ENCODE data around the gene POLR3G.

Gene POLR3G

GRCh38 chr5:90480699-90481098 is 6.0 kb downstream of the POLR3G start:
- CTCF ChIA-PET: no interaction called here
- Histone ChIP-seq H3K4me3 (ENCODE audit: low read depth, low read length) (no peak overlapping the region), H3K9me3 (ENCODE audit: control insufficient read depth, insufficient read depth, low read depth, low read length) (no peaks in the 10 kb centered on the region), H3K36me3 (ENCODE audit: control insufficient read depth in 2 of 2, insufficient read depth in 1 of 2, low read length in 2 of 2) (no peaks in the 10 kb centered on the region), H3K27ac (ENCODE audit: extremely low read depth, low read depth, low read length) (no peak overlapping the region), H3K4me1 (ENCODE audit: control insufficient read depth, insufficient read depth, low read length) (no peaks in the 10 kb centered on the region)
- no peak for TF ChIP-seq ZNF626 (tag by site-specific recombination; IDR thresholded peaks at IDR 0.05)
- POLR2A ChIA-PET: interaction anchor here (0.9 kb wide), 1 partner anchor 71 kb away, joined by 3 read pairs; the partner anchor contains the start of gene CETN3

- ChIA-PET POLR2A (no interaction called here), CTCF (no interaction called here)
- no peaks in the 10 kb centered on the region for H3K4me1 ChIP-seq (ENCODE audit: control insufficient read depth, insufficient read depth, low read length)
- TF ChIP-seq ZNF48 (tag by site-specific recombination; IDR thresholded peaks at IDR 0.05) (no peak), ZNF473 (tag by site-specific recombination; IDR thresholded peaks at IDR 0.05) (no peak), TRIM28 (IDR thresholded peaks at IDR 0.05; ENCODE audit: borderline replicate concordance, low read length) (no peak), SALL2 (tag by site-specific recombination; IDR thresholded peaks at IDR 0.05; ENCODE audit: borderline replicate concordance) (no peak), ZNF274 (IDR thresholded peaks at IDR 0.05; ENCODE audit: low read length) (no peak), ZNF274 (tag by site-specific recombination; IDR thresholded peaks at IDR 0.05; ENCODE audit: borderline replicate concordance) (no peak), BCL11B (tag by site-specific recombination; IDR thresholded peaks at IDR 0.05; ENCODE audit: low read depth) (no peak), ZBTB17 (tag by site-specific recombination; IDR thresholded peaks at IDR 0.05) (no peak)
- H3K9me3 ChIP-seq (ENCODE audit: control insufficient read depth, insufficient read depth, low read depth, low read length): no peaks in the 10 kb centered on the region
- no peak overlapping the region for H3K4me3 ChIP-seq (ENCODE audit: low read depth, low read length)
- no peak overlapping the region for H3K27ac ChIP-seq (ENCODE audit: extremely low read depth, low read depth, low read length)
- H3K36me3 ChIP-seq (ENCODE audit: control insufficient read depth in 2 of 2, insufficient read depth in 1 of 2, low read length in 2 of 2): peaks cover 0 to 6% of the 10 kb centered on the region in 2 experiments; a peak in 1 of 3 replicates
Measured at GRCh38 chr5:90483206-90483605, 8.5 kb downstream of the POLR3G start.

- H3K4me3 ChIP-seq (ENCODE audit: low read depth, low read length): no peak overlapping the region
- H3K27ac ChIP-seq (ENCODE audit: extremely low read depth, low read depth, low read length): no peak overlapping the region
- no peak for TF ChIP-seq ZNF24 (tag by site-specific recombination; IDR thresholded peaks at IDR 0.05)
- TF ChIP-seq ZNF658 (tag by site-specific recombination; IDR thresholded peaks at IDR 0.05): no peak
- no peak for TF ChIP-seq ZNF561 (tag by site-specific recombination; IDR thresholded peaks at IDR 0.05; ENCODE audit: borderline replicate concordance)
- no peak for TF ChIP-seq ZNF776 (tag by site-specific recombination; IDR thresholded peaks at IDR 0.05; ENCODE audit: borderline replicate concordance)
- no peak for TF ChIP-seq ZNF660 (tag by site-specific recombination; IDR thresholded peaks at IDR 0.05)
- TF ChIP-seq ZNF112 (tag by site-specific recombination; IDR thresholded peaks at IDR 0.05): no peak
- no peak for TF ChIP-seq ZNF311 (tag by site-specific recombination; IDR thresholded peaks at IDR 0.05; ENCODE audit: borderline replicate concordance)
- no peak for TF ChIP-seq ZNF692 (tag by site-specific recombination; IDR thresholded peaks at IDR 0.05)
- no peak for TF ChIP-seq KLF8 (tag by site-specific recombination; IDR thresholded peaks at IDR 0.05)
- TF ChIP-seq ZSCAN23 (tag by site-specific recombination; IDR thresholded peaks at IDR 0.05): no peak
- no peak for TF ChIP-seq PRDM10 (tag by site-specific recombination; IDR thresholded peaks at IDR 0.05)
- no peak for TF ChIP-seq ZNF114 (tag by site-specific recombination; IDR thresholded peaks at IDR 0.05)
- no peak for TF ChIP-seq HOXD13 (CRISPR knock-in tag; IDR thresholded peaks at IDR 0.05; ENCODE audit: borderline replicate concordance)
- no peak for TF ChIP-seq ZNF473 (tag by site-specific recombination; IDR thresholded peaks at IDR 0.05)
- TF ChIP-seq GLI2 (tag by site-specific recombination; IDR thresholded peaks at IDR 0.05; ENCODE audit: borderline replicate concordance, low read depth): no peak
- no peak for TF ChIP-seq ZNF132 (tag by site-specific recombination; IDR thresholded peaks at IDR 0.05; ENCODE audit: borderline replicate concordance)
- no peak for TF ChIP-seq ZNF521 (tag by site-specific recombination; IDR thresholded peaks at IDR 0.05)
- no peak for TF ChIP-seq ZNF654 (tag by site-specific recombination; IDR thresholded peaks at IDR 0.05; ENCODE audit: low read depth)
- TF ChIP-seq PATZ1 (tag by site-specific recombination; IDR thresholded peaks at IDR 0.05): no peak
- POLR2A ChIA-PET: no interaction called here
- peaks cover 0 to 6% of the 10 kb centered on the region in 2 experiments; a peak in 2 of 3 replicates for H3K36me3 ChIP-seq (ENCODE audit: control insufficient read depth in 2 of 2, insufficient read depth in 1 of 2, low read length in 2 of 2)
- peaks cover 4% of the 10 kb centered on the region; the same call in 1 of the 2 replicates for H3K4me1 ChIP-seq (ENCODE audit: control insufficient read depth, insufficient read depth, low read length)
- CTCF ChIA-PET: interaction anchor here (0.7 to 1.2 kb wide), 2 partner anchors 34 to 46 kb away, joined by 4 to 6 read pairs; partner anchors contain the start of gene LYSMD3
- H3K9me3 ChIP-seq (ENCODE audit: control insufficient read depth, insufficient read depth, low read depth, low read length): no peaks in the 10 kb centered on the region
Measured at GRCh38 chr5:90484540-90484939, 9.9 kb downstream of the POLR3G start.
